A673 (cell line): ENCODE results near the gene IL21R. TPM values are rescaled to one million over a fixed set of nuclear protein-coding genes. Genes with fewer than 3 reads are reported as not detected.

Experiments used
- BruUV-seq: library from RNA; stranded (reverse); fragments of 400-500 nt; replicated peaks from 2 replicates; lab custom pipeline; 2021; lab: Mats Ljungman, UMichigan
- CTCF ChIA-PET: fragments of 300-600 bp; sonication (Branson Sonifier 250); formaldehyde crosslinking; loops from one replicate; lab custom pipeline; 2022; ENCODE audit warnings: antibody characterized with exemption; lab: Charles Lee
- POLR2A ChIA-PET: fragments of 300-600 bp; sonication (Branson Sonifier 250); formaldehyde crosslinking; loops from one replicate; lab custom pipeline; 2022; ENCODE audit warnings: antibody characterized with exemption; ENCODE audit not compliant: low non-redundant PET; lab: Charles Lee
- DNase-seq: peaks from one replicate; pipeline ENCODE4 v3.0.0-alpha.2; 2015; ENCODE audit warnings: low spot score
- H3K27ac ChIP-seq: fragments of 200-600 bp; sonication (generic); 2 replicates; pipeline ENCODE4 v1.5.1; 2016; ENCODE audit warnings: mixed run types, low read depth, mild to moderate bottlenecking, mixed read lengths, antibody characterized with exemption, low read length; ENCODE audit not compliant: poor library complexity, severe bottlenecking
- H3K27me3 ChIP-seq: fragments of 200-600 bp; sonication (generic); replicated peaks from 2 replicates; pipeline ENCODE4 v1.6.1; 2017; ENCODE audit warnings: mixed run types, low read depth, mild to moderate bottlenecking, mixed read lengths, antibody characterized with exemption, low read length; ENCODE audit not compliant: insufficient read depth, poor library complexity
- H3K36me3 ChIP-seq: fragments of 200-600 bp; sonication (generic); 2 replicates; pipeline ENCODE4 v1.6.1; 2016; ENCODE audit warnings: mixed run types, mild to moderate bottlenecking, mixed read lengths, antibody characterized with exemption, low read length; ENCODE audit not compliant: insufficient read depth, poor library complexity, severe bottlenecking
- H3K4me1 ChIP-seq: fragments of 200-600 bp; sonication (generic); 2 replicates; pipeline ENCODE4 v1.6.1; 2017; ENCODE audit warnings: mixed run types, mild to moderate bottlenecking, mixed read lengths, antibody characterized with exemption, low read length; ENCODE audit not compliant: insufficient read depth, poor library complexity, severe bottlenecking
- H3K4me3 ChIP-seq: fragments of 200-600 bp; sonication (generic); 2 replicates; pipeline ENCODE4 v1.5.1; 2016; ENCODE audit warnings: low read depth, mixed run types, mild to moderate bottlenecking, mixed read lengths, low read length; ENCODE audit not compliant: poor library complexity, severe bottlenecking
- H3K9me3 ChIP-seq: fragments of 200-600 bp; sonication (generic); 2 replicates; pipeline ENCODE4 v1.6.1; 2016; ENCODE audit warnings: mixed run types, low read depth, mild to moderate bottlenecking, mixed read lengths, antibody characterized with exemption, low read length; ENCODE audit not compliant: poor library complexity, severe bottlenecking
- CTCF ChIP-seq: fragments of 300-800, 200-600 bp; sonication (generic); conservative IDR thresholded peaks from 2 replicates; pipeline ENCODE4 v1.5.1; 2017; ENCODE audit warnings: low read depth, mild to moderate bottlenecking, antibody characterized with exemption, low read length, moderate library complexity, mixed read lengths
- EZH2 ChIP-seq: fragments of 200-600 bp; sonication (generic); IDR thresholded peaks from 2 replicates; pipeline ENCODE4 v1.6.1; 2017; ENCODE audit warnings: borderline replicate concordance, low read depth, mild to moderate bottlenecking, mixed read lengths, antibody characterized with exemption, low read length; ENCODE audit not compliant: poor library complexity, severe bottlenecking
- intact Hi-C: fragments of 100-400 bp; cut with micrococcal nuclease; formaldehyde crosslinking; loops from one replicate; pipeline ENCODE4 v1.10.0; 2022; ENCODE audit not compliant: unreplicated experiment
- total RNA-seq: library from RNA; stranded (reverse); gene quantifications from 2 replicates; pipeline ENCODE4 v1.2.3, GENCODE V29; 2021

Gene IL21R
- total RNA-seq, 1 experiment from 2014 or later, result 0.19 TPM

DNA sequence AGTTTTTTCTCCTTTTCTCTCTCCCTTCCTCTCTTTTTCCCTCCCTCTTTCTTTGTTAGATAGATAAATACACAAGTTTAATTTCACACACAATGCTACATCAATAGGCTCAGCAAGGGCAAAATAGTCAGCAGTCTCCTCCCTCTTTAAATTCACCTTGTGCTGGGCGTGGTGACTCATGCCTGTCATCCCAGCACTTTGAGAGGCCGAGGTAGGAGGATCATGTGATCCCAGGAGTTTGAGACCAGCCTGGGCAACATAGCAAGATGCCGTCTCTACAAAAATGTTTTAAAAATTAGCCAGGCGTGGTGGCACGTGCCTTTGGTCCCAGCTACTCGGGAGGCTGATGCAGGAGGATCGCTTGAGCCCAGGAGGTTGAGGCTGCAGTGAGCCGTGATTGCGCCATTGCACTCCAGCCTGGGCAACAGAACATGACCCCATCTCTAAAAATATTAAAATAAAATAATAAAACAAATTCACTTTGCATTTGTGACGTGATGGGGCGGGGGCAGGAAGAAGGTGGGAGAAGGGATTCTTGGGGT lies 27.4 kb downstream of the IL21R start:
- DNase-seq, result no peak
- BruUV-seq, result no TSS peak
- H3K27me3 ChIP-seq, result no peaks in the 10 kb centered on the region
- ChIA-PET CTCF (no interaction called here), POLR2A (no interaction called here)
- H3K36me3 ChIP-seq, result no peaks in the 10 kb centered on the region
- no peaks in the 10 kb centered on the region for H3K4me1 ChIP-seq
- H3K9me3 ChIP-seq, result no peaks in the 10 kb centered on the region
- no peak for TF ChIP-seq CTCF
- no peak for TF ChIP-seq EZH2
- no peak overlapping the region for H3K27ac ChIP-seq
- no peak overlapping the region for H3K4me3 ChIP-seq
- intact Hi-C loops, result no loop called here

GRCh38 chr16:27429981-27430441 lies 28.0 kb downstream of the IL21R start:
- ChIA-PET CTCF (no interaction called here), POLR2A (no interaction called here)
- DNase-seq, result no peak
- Histone ChIP-seq H3K4me3 (no peak overlapping the region), H3K9me3 (no peaks in the 10 kb centered on the region), H3K27ac (no peak overlapping the region), H3K27me3 (no peaks in the 10 kb centered on the region), H3K36me3 (no peaks in the 10 kb centered on the region), H3K4me1 (no peaks in the 10 kb centered on the region)
- BruUV-seq, result no TSS peak
- intact Hi-C loops, result no loop called here
- TF ChIP-seq CTCF (no peak), EZH2 (no peak)

GRCh38 chr16:27430512-27430911 lies 28.5 kb downstream of the IL21R start:
- ChIA-PET CTCF (no interaction called here), POLR2A (no interaction called here)
- TF ChIP-seq CTCF (no peak), EZH2 (no peak)
- Histone ChIP-seq H3K4me3 (no peak overlapping the region), H3K27me3 (no peaks in the 10 kb centered on the region), H3K36me3 (no peaks in the 10 kb centered on the region), H3K27ac (no peak overlapping the region), H3K9me3 (no peaks in the 10 kb centered on the region), H3K4me1 (no peaks in the 10 kb centered on the region)
- no TSS peak for BruUV-seq
- DNase-seq, result no peak
- intact Hi-C loops, result no loop called here
